HepG2 (cell line): Measurements from ENCODE around the gene NDE1. TPM values are rescaled to one million over a fixed set of nuclear protein-coding genes. Genes with fewer than 3 reads are reported as not detected.

ENCODE experiments used
- AGO1 ChIP-seq: fragments of 200-400 bp; formaldehyde crosslinking; IDR thresholded peaks from 2 replicates; pipeline ENCODE4 v1.6.1; 2017; ENCODE audit warnings: mild to moderate bottlenecking, low read depth, low read length, moderate library complexity; ENCODE audit not compliant: poor library complexity, severe bottlenecking
- IRF2 ChIP-seq: IDR thresholded peaks from 2 replicates; pipeline ENCODE4 v1.6.1; 2018; ENCODE audit warnings: missing genetic modification reagents, missing compliant biosample characterization
- LCORL ChIP-seq, 2 experiments: fragments of 450-650 bp in 1 of 2; sonication (generic) in 1 of 2; formaldehyde crosslinking in 1 of 2; IDR thresholded peaks; 2 replicates each; pipeline versions ENCODE4 v1.5.0 to v1.6.1; 2017 to 2020; ENCODE audit warnings: antibody characterized with exemption in 1 of 2, missing genetic modification reagents in 1 of 2
- MATR3 ChIP-seq: sonication (generic); formaldehyde crosslinking; IDR thresholded peaks from 2 replicates; pipeline ENCODE4 v1.4.0; 2020; ENCODE audit warnings: missing genetic modification reagents
- NR2C2 ChIP-seq: sonication (generic); formaldehyde crosslinking; IDR thresholded peaks from 2 replicates; pipeline ENCODE4 v1.4.0; 2020; ENCODE audit warnings: missing genetic modification reagents, mild to moderate bottlenecking, moderate library complexity, borderline replicate concordance
- PHB2 ChIP-seq: fragments of 450-650 bp; IDR thresholded peaks from 2 replicates; pipeline ENCODE4 v1.6.1; 2018; ENCODE audit not compliant: partially characterized antibody
- SOX5 ChIP-seq: IDR thresholded peaks from 2 replicates; pipeline ENCODE4 v1.6.1; 2016; ENCODE audit warnings: borderline replicate concordance
- SP2 ChIP-seq: sonication (generic); formaldehyde crosslinking; IDR thresholded peaks from 2 replicates; pipeline ENCODE4 v1.5.1; 2020; ENCODE audit warnings: mild to moderate bottlenecking, missing genetic modification reagents
- TBX3 ChIP-seq: fragments of 450-650 bp; IDR thresholded peaks from 2 replicates; pipeline ENCODE4 v1.6.1; 2017; ENCODE audit warnings: antibody characterized with exemption, mild to moderate bottlenecking, inconsistent platforms, borderline replicate concordance
- ZFP37 ChIP-seq: sonication (generic); formaldehyde crosslinking; IDR thresholded peaks from 2 replicates; pipeline ENCODE4 v1.4.0; 2020; ENCODE audit warnings: missing genetic modification reagents, borderline replicate concordance
- ZNF274 ChIP-seq: sonication (generic); formaldehyde crosslinking; IDR thresholded peaks from 2 replicates; pipeline ENCODE4 v1.5.1; 2020; ENCODE audit warnings: mild to moderate bottlenecking, missing genetic modification reagents
- ZNF30 ChIP-seq: sonication (generic); formaldehyde crosslinking; IDR thresholded peaks from 2 replicates; pipeline ENCODE4 v1.5.0; 2020; ENCODE audit warnings: mild to moderate bottlenecking, missing genetic modification reagents
- ZNF557 ChIP-seq: sonication (generic); formaldehyde crosslinking; IDR thresholded peaks from 2 replicates; pipeline ENCODE4 v1.4.0; 2020; ENCODE audit warnings: missing genetic modification reagents
- ZNF777 ChIP-seq: sonication (generic); formaldehyde crosslinking; IDR thresholded peaks from 2 replicates; pipeline ENCODE4 v1.4.0; 2020; ENCODE audit warnings: missing genetic modification reagents
- polyA plus RNA-seq, 8 experiments: library from polyadenylated mRNA; depleted of rRNA in 3 of 8; stranded (reverse) in 7 of 8; unstranded in 1 of 8; fragments of >200 nt; fragmentation: Illumina TruSeq in 4 of 8; extraction: Trizol in 4 of 8; gene quantifications; 2 replicates each; pipeline versions ENCODE4 v1.2.1 to v1.2.3, GENCODE V29; 2011 to 2016; ENCODE audit warnings: low read depth in 4 of 8, missing spikeins in 1 of 8, mixed read lengths in 1 of 8; ENCODE audit not compliant: insufficient read depth in 1 of 8
- total RNA-seq, 5 experiments: library from RNA; depleted of rRNA; stranded (reverse); fragments of >200 nt; fragmentation: Illumina TruSeq; extraction: Trizol; gene quantifications; 2 replicates each; pipeline ENCODE4 v1.2.3, GENCODE V29; 2016; ENCODE audit warnings: low read depth in 1 of 5
- TF ChIP-seq, protein P1 (sequence below): IDR thresholded peaks from 2 replicates; pipeline ENCODE4 v1.6.1; 2016; ENCODE audit warnings: low read depth, borderline replicate concordance
- TF ChIP-seq, protein P2 (sequence below): sonication (generic); formaldehyde crosslinking; IDR thresholded peaks from 2 replicates; pipeline ENCODE4 v1.4.0; 2020; ENCODE audit warnings: mild to moderate bottlenecking, missing genetic modification reagents
- TF ChIP-seq, protein P3 (sequence below): sonication (generic); formaldehyde crosslinking; IDR thresholded peaks from 2 replicates; pipeline ENCODE4 v1.8.0; 2022; ENCODE audit warnings: mild to moderate bottlenecking, missing genetic modification reagents; ENCODE audit not compliant: insufficient replicate concordance
- TF ChIP-seq, protein P4 (sequence below): sonication (generic); formaldehyde crosslinking; IDR thresholded peaks from 2 replicates; pipeline ENCODE4 v1.4.0; 2020; ENCODE audit warnings: missing genetic modification reagents
- TF ChIP-seq, protein P5 (sequence below): sonication (generic); formaldehyde crosslinking; IDR thresholded peaks from 2 replicates; pipeline ENCODE4 v1.4.0; 2020; ENCODE audit warnings: mild to moderate bottlenecking, missing genetic modification reagents
- TF ChIP-seq, protein P6 (sequence below): IDR thresholded peaks from 2 replicates; pipeline ENCODE4 v1.6.1; 2012; ENCODE audit warnings: low read length, improper control_type of control experiment

Gene NDE1
- total and polyA plus RNA-seq, 2 of the 13 experiments (the other 11 are each of a cell fraction or from before 2014, with no cell fraction given) = 40.9 to 72.5 TPM

DNA sequence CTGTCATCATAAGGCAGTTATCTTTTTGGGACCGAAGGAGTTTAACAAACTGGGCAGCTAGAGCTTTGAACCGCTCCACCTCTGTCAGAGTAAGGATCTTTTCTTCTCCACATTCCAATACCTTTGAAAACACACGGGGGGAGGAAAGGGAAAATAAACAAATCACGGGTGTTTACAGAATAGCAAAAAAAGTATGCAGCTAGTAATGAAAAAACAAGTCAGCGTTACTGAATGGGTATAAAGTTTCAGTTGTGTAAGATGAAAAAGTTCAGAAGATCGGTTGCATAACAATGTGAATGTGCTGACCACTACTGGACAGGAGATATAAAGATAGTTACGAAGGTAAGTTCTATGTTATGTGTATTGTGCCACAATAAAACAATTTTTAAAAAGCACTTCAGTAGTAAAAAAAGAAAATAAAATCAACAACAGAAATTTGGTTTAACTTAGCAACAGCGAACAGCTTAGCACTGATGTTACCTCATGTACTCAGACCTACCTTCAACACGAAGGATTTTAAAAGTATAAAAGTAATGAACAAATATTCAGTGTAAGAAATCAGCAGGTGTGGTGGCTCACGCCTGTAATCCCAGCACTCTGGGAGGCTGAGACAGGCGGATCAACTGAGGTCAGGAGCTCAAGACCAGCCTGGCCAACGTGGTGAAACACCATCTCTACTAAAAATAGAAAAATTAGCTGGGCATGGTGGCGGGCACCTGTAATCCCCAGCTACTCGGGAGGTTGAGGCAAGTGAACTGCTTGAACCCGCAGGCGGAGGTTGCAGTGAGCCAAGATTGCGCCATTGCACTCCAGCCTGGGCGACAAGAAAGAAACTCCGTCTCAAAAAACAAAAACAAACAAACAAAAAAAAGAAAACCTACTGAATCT is 41.4 kb upstream of the NDE1 start (continued):
- peak; percentile 50; the same call in 1 of the 2 replicates for TF ChIP-seq IRF2 (CRISPR knock-in tag)
- TF ChIP-seq AGO1 = no peak
- TF ChIP-seq, protein P1, sequence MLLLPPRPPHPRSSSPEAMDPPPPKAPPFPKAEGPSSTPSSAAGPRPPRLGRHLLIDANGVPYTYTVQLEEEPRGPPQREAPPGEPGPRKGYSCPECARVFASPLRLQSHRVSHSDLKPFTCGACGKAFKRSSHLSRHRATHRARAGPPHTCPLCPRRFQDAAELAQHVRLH (CRISPR knock-in tag) = no peak
- TF ChIP-seq ZNF30 (CRISPR knock-in tag) = no peak
- TF ChIP-seq, protein P2, sequence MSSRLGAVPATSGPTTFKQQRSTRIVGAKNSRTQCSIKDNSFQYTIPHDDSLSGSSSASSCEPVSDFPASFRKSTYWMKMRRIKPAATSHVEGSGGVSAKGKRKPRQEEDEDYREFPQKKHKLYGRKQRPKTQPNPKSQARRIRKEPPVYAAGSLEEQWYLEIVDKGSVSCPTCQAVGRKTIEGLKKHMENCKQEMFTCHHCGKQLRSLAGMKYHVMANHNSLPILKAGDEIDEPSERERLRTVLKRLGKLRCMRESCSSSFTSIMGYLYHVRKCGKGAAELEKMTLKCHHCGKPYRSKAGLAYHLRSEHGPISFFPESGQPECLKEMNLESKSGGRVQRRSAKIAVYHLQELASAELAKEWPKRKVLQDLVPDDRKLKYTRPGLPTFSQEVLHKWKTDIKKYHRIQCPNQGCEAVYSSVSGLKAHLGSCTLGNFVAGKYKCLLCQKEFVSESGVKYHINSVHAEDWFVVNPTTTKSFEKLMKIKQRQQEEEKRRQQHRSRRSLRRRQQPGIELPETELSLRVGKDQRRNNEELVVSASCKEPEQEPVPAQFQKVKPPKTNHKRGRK = no peak
- no peak for TF ChIP-seq TBX3
- peak; percentile 89 for TF ChIP-seq LCORL (IDR thresholded peaks at IDR 0.05)
- TF ChIP-seq LCORL (CRISPR knock-in tag; IDR thresholded peaks at IDR 0.05) = peak; percentile 35; the same call in 1 of the 2 replicates
- TF ChIP-seq ZNF557 (CRISPR knock-in tag) = no peak; the same call in 1 of the 2 replicates
- TF ChIP-seq, protein P3, sequence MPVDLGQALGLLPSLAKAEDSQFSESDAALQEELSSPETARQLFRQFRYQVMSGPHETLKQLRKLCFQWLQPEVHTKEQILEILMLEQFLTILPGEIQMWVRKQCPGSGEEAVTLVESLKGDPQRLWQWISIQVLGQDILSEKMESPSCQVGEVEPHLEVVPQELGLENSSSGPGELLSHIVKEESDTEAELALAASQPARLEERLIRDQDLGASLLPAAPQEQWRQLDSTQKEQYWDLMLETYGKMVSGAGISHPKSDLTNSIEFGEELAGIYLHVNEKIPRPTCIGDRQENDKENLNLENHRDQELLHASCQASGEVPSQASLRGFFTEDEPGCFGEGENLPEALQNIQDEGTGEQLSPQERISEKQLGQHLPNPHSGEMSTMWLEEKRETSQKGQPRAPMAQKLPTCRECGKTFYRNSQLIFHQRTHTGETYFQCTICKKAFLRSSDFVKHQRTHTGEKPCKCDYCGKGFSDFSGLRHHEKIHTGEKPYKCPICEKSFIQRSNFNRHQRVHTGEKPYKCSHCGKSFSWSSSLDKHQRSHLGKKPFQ (CRISPR knock-in tag) = peak; percentile 62
- no peak for TF ChIP-seq PHB2
- TF ChIP-seq, protein P4, sequence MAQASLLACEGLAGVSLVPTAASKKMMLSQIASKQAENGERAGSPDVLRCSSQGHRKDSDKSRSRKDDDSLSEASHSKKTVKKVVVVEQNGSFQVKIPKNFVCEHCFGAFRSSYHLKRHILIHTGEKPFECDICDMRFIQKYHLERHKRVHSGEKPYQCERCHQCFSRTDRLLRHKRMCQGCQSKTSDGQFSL (CRISPR knock-in tag) = no peak
- TF ChIP-seq SP2 (CRISPR knock-in tag) = no peak
- TF ChIP-seq NR2C2 (CRISPR knock-in tag) = peak; percentile 55; the same call in 1 of the 2 replicates
- TF ChIP-seq, protein P5, sequence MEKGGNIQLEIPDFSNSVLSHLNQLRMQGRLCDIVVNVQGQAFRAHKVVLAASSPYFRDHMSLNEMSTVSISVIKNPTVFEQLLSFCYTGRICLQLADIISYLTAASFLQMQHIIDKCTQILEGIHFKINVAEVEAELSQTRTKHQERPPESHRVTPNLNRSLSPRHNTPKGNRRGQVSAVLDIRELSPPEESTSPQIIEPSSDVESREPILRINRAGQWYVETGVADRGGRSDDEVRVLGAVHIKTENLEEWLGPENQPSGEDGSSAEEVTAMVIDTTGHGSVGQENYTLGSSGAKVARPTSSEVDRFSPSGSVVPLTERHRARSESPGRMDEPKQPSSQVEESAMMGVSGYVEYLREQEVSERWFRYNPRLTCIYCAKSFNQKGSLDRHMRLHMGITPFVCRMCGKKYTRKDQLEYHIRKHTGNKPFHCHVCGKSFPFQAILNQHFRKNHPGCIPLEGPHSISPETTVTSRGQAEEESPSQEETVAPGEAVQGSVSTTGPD (CRISPR knock-in tag) = no peak
- TF ChIP-seq SOX5 (CRISPR knock-in tag) = peak; percentile 95
- TF ChIP-seq ZNF777 (CRISPR knock-in tag) = no peak
- no peak for TF ChIP-seq MATR3 (CRISPR knock-in tag)
- TF ChIP-seq, protein P6, sequence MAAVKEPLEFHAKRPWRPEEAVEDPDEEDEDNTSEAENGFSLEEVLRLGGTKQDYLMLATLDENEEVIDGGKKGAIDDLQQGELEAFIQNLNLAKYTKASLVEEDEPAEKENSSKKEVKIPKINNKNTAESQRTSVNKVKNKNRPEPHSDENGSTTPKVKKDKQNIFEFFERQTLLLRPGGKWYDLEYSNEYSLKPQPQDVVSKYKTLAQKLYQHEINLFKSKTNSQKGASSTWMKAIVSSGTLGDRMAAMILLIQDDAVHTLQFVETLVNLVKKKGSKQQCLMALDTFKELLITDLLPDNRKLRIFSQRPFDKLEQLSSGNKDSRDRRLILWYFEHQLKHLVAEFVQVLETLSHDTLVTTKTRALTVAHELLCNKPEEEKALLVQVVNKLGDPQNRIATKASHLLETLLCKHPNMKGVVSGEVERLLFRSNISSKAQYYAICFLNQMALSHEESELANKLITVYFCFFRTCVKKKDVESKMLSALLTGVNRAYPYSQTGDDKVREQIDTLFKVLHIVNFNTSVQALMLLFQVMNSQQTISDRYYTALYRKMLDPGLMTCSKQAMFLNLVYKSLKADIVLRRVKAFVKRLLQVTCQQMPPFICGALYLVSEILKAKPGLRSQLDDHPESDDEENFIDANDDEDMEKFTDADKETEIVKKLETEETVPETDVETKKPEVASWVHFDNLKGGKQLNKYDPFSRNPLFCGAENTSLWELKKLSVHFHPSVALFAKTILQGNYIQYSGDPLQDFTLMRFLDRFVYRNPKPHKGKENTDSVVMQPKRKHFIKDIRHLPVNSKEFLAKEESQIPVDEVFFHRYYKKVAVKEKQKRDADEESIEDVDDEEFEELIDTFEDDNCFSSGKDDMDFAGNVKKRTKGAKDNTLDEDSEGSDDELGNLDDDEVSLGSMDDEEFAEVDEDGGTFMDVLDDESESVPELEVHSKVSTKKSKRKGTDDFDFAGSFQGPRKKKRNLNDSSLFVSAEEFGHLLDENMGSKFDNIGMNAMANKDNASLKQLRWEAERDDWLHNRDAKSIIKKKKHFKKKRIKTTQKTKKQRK = no peak
- TF ChIP-seq ZNF274 = no peak
- TF ChIP-seq ZFP37 (CRISPR knock-in tag) = no peak
